GM19455 (cell line): ENCODE results near the gene GANAB.
"Not testable (repeated sequence)": the region's sequence is repeated elsewhere in the genome, so short reads cannot be mapped to it uniquely, and the experiment has no call there.

ENCODE experiments used
- ATAC-seq: cut with Tn5 transposase; IDR thresholded peaks from one replicate; pipeline ENCODE4 v1.9.1; 2021; ENCODE audit not compliant: unreplicated experiment

The GANAB gene

DNA sequence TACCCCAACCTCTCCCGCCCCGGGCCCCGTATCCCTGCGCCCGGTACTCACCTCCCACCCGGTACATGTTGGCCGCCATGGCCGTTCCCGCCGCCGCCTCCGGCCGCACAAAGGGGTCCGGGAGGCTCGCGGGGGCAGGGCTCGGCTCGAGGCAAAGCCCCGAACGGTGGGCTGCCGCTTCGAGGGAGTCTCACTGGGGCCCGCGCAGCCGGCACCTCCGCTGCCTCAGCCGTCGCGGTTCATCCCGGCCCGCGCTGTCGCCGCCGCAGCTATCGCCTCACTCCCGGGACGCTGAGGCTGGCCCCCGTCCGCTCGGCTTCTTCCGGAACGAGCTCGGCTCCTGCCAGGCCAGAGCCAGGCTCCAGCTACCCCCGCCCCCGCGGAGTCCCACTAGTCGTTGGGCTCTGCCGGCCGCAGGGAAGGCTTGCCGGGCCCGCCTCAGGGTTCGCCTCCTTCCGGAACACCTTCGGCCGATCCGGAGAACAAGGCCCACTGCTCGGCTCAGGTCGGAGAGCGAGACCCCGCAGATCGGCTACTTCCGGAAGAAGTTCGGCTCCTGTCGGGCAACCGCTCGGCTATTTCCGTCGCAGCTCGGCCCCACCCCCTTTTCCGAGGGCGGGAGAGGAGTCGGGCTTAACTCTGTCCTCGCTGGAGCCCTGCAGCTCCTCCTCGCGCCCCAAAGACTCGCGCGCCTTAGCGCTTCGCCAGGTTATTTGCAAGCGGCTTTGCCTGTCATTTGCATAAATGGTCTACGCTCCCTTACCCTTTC lies 44.9 kb downstream of the GANAB start, which contains the start of gene MTA2:
TSS of gene MTA2 (minus strand) at position 494 of the 769 bp plus-strand sequence. CDS start at position 79, 415 bp downstream.
- peak; percentile 73 for ATAC-seq

DNA sequence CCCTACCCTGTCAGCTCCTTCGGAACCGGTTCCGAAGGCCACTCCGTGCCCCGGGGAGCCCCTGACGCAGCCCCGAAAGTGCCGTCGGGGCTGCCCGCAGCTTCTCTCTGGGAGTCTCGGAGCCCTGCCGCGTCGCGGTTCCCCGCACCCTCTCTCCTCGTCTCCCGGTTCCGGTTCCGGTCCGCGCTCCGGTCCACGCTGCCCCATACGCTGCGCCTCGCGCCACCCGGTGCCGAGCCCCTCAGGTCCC lies 45.4 kb downstream of the GANAB start:
- ATAC-seq = peak; percentile 9

DNA sequence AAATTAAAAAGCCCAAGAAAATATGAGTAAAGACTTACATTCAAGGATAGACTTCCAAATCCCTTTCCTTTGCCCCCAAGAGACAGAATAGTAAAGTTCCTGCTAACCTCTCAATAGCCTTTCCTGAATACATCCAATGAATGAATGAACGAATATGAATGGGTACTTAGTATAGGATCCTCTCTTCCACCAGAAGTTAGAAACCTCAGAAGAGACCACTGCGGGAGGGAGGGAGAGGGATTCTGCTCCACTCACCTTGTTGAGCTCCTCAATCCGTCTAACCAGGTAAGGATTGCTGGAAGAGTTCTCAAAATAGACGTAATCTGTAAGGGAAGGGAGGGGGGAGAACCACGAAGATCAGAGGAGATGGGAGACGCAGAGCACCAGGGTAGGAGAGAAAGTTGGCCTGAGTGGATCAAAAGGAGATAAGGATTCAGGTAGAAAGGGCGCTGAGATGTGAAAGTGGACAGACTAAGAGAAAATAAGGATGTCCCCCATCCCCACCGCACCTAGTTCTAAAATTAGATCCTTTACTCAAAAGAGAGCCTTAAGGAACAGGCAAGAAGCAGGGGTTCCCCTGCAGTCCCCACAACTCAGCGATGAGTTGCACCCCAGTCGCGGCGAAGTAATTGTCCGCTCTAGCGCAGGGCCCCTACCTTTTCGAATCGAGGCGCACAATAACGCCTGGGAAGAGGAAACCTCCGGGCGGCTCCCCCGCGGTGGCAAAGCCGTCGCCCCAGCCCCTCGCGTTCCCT lies 45.9 kb downstream of the GANAB start:
- no peak for ATAC-seq

DNA sequence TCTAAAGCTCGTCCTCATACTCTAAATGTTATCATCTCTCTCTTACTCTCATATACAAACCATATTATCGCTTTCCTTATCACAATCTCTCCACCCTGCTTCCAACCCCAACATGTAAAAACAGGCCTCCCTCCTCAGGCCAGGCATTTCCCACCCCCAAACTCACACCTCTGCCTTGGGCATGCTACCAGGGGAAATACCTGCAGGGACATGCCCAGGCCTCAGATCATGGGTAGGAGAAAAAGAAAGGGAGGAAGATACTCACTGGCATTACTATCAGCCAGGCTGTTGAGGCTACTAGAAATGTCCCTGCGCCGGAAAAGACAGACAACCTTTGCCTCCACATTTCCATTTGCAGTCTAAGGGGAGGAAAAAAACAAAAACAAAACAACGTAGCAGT lies 46.5 kb downstream of the GANAB start:
- no peak for ATAC-seq

DNA sequence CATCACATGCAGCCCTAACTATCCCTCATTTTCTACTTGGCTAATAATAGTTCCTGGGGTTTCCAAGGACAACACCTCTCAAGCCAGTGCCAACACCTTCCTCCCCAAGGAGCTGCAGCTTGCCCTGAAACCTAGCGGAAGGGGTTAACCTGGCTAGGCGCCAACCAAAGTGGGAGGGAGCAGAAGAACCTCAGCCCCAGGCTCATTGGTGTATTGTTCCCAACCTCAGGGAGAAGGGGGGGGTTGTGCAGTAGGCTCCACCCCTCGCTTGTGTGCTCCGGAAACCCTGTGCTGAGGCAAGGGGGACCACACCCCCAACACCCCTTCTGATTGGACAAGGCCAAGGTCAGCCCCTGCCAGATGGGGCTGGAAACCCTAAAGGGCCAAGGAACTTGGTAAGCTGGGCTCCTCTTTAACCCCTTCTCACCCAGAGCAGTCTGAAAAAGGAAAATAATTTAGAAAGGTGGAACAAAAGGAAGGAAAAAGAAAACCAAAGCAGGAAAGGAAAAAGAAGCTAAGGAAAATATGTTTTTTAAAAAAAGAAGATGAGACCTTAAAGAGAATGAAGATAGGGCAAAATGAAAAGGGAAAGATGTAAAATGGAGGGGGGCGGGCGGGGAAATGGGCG lies 47.2 kb downstream of the GANAB start:
- ATAC-seq = peak; percentile 47

DNA sequence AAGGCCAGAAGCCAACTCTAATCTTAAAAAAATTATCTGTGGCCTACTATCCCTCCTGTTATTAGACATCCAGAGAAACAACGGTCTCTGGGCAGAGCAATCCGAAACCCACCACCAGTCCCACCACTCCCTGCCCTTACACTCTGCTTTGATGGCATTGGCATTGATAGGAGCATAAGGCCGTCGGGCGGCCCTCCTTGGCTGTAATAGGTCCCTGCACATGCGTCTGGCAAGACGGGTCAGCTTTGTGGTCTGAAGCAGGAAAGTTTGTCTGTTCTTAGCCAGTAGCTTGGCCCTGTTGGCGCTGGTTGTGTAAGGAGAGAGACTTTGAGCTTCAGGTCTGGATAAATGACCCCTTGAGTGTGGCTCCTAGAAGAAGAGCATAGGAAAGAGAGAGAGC lies 51.3 kb downstream of the GANAB start:
- ATAC-seq = no peak

DNA sequence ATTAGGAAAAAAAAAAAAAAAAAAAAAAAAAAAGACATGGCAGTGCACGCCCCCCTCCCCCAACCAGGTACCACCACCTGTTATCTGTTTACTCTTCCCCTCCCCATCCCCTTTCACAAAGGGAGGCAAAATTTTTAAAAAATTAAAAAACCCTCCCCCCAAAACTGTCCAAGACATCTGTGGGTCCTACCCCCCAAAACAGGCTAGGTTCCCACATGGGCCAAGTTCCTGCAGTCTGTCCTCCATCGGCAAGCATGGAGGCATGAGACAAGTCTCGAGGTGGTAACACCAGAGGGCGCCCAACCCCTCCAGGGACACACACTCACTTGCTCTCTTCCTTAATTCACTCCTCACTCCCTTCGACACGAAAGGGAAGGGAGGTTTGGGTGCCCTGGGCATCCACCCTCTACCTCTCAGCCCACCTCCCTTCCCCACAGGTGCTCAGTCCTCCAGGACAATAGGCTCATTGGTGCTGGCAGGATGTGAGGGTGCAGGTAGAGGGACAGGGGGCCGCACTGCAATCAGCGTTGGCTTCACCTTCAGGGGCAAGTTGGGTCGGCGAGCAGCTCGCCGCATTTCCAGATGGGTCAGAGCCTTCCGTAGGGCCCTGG lies 52.9 kb downstream of the GANAB start:
- no peak for ATAC-seq

DNA sequence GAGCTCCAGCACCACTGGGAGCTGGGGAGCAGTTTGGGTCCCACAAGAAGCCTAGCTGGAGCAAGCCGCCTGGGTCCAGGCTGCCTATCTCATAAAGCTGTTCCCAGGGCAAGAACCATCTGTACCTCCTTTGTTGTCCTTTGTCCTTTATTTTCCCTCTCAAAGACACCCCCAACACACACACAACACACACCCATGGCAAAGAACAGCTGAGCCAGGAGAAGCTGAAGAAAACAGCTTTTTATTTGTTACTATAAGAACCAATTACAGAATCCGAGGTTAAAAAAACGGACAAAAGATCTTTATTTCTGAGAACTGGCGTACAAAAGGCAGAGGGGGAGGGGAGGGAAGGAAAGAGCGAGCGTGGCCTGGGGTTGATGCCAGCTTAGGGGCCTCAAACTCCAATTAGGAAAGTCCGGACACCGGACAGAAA lies 53.4 kb downstream of the GANAB start:
- ATAC-seq = no peak

DNA sequence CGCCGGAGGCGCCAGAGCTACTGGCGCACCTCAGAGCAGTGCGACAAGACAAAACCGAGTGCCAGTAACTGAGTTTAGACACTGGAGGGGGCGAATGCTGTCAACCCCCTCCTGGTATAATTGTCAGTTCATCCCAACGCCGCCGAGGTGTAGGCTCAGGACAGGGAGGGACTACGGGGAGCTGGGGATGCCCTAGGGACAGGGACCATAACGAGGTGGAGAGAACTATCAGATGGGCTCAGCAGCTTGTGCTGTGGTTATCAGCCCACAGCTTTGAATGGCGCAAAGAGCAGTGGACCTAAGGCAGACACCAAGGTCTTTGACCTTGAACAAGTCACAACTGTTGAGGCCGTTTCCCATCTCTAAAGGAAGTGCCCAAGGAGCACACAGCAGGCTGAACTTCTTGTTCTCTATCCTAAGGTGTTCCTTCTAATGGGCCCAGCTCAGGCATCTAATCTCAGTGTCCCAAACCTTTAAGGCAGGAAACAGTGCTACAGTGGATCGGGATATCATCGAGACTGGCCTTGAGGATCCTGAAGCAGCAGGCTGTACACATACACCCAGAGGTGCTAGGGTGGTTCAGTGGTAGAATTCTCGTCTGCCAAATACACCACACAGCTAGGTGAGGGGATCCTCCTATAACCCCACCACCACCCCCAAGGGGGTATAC lies 54.1 kb downstream of the GANAB start:
- ATAC-seq = no peak

DNA sequence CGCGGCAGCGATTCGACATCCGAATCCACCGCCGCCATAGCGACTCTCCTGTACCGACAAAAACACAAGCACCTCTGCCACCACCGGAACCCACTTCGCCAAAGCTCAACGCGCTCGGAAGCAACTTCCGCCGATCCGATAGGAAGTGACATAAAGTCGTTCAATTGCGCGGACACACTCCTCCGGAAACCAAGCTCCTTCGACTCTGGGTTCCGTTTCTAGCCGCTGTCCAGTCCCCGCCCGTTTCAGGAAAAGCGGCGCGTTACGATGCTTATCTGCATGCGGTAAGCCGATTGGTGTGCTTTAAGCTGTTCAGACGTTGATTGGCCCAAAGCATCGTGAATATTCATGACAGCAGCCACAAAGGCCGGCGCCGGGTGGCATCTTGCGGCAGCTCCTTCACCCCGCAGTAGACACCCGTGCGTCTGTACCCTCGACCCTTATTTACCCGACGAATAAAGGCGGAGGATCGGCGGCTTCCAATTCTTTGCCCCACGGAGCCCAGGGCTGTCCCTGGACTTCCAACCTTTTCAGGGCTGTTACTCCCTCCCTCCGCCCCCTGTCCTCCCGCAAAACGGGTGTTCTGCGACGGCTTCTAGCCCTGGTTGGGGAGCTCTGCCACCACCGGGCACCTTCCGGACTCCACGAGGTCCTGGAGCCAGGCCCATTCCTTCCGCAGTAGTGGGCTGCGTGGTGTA lies 54.8 kb downstream of the GANAB start, which contains the start of gene TUT1:
TSS of gene TUT1 (minus strand) at position 76 of the 698 bp plus-strand sequence. CDS start at position 38, 38 bp downstream.
- peak; percentile 87 for ATAC-seq

DNA sequence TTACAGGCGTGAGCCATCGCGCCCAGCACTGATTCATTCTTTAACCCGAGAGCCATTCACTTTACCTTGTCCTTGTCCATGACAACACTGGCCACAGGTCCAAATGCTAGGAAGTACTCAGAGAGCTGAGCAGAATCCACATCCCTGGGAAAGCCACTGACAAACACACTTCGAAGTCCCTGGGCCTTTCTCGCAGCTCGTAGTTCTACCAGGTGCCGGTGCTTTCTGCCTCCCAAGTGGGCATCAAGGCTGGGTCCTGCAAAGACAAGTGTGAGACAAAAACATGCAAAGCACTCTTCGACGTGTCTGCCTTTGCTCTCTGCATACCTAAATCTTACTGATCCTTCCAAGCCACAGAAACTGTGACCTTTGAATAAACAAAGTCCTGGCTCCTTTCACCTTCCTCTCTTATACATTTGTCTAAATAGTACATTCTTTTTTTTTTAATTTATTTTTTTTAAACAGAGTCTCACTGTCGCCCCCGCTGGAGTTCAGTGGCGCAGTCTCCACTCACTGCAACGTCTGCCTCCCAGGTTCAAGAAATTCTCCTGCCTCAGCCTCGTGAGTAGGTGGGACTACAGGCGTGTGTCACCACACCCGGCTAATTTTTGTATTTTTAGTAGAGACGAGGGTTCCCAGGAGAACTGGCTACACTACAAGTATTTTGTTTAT lies 57.3 kb downstream of the GANAB start:
- no peak for ATAC-seq

DNA sequence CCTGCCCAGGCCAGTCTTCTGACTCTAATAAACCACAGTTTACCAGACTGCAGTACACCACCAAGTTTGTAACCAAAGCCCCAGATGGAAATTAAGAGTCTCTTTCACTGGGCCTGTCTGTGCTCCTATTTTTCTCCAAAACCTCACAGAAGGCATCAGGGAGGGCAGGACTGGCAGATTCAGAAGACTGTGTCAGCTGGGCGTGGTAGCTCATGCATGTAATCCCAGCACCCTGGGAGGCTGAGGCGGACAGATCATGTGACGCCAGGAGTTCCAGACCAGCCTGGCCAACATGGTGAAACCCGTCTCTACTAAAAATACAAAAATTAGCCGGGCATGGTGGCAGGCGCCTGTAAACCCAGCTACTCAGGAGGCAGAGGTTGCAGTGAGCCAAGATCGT lies 61.1 kb downstream of the GANAB start:
- ATAC-seq = not testable (repeated sequence)

DNA sequence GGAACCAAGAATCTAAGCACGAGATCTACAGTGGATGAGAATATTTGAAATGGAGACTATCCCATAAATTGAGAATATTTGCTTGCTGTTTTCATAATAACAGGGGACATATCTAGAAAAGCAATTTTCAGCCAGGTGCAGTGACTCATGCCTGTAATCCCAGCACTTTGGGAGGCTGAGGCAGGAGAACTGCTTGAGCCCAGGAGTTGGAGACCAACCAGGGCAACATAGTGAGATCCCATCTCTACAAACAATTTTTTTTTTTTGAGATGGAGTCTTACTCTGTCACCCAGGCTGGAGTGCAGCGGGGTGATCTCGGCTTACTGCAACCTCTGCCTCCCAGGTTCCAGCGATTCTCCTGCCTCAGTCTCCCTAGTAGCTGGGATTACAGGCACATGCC lies 64.7 kb downstream of the GANAB start:
- not testable (repeated sequence) for ATAC-seq

DNA sequence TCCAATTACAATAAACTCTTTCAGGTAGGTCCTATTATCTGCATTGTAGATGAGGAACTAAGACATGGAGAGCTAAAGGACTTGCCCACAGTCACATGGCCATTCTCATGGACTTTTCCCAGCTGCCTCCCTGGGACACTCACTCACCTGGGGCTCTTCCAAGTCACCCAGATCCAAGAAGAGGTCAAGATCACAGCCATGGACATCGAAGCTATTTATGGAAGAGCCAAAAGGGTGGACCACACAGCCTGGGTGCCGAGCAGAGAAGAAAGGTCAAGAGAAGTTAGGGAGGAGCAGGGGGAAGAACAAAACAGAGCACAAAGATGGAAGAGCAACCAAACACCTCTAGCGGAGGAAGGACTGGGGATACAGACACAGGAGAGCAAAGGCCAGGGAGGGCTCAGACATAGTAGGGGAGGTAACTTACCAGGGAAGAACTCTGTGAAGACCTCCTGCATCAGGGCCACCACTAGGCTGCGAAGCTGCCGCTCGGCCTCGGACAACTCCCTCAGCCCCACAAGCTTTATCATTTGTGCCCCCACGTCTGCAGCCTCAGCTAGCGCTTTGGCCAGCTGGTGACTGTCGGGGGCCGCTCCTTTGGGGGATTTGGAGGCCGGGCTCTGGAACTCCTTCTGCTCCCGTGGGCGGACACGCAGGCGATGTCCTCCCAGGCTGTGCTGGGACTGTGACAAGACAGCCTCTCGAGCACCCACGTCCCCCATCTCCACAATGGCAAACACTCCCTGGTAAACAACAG lies 65.3 kb downstream of the GANAB start:
- ATAC-seq = no peak

DNA sequence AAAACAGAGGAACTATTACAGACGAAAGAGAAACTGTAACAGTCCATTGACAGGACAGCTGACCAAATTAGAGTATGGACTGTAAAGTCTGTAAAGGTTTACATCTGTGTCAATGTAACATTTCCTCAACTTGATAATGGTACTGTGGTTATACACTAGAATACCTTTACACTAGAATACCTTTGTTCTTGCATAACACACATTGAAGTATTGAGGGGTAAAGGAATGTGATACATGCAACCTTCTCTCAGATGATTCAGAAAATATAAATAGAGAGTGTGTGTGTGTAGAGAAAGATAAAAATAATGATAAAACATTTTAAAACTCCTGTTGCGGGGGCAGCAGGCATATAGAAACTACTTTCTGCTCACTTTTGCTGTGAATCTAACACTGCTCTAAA lies 67.2 kb downstream of the GANAB start:
- ATAC-seq = no peak

DNA sequence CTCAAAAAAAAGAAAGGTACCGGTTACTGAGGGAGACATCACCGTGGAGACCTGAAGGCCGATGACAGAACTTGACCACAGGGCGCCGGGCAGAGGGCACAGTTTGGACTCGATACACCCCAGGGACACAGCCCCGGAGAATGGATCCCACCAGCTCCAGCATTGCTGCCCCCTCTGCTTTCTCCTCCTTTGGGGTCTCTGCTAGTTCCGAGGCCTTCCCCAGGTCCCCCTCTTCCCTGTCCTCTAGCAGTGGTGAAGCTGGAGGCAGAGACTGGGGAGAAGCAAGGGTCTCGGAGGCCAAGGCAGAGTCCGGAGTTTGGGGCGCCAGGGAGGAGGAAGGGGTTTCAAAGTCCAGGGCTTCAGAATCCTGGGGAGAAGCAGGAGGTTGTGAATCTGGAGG lies 67.9 kb downstream of the GANAB start:
- no peak for ATAC-seq

DNA sequence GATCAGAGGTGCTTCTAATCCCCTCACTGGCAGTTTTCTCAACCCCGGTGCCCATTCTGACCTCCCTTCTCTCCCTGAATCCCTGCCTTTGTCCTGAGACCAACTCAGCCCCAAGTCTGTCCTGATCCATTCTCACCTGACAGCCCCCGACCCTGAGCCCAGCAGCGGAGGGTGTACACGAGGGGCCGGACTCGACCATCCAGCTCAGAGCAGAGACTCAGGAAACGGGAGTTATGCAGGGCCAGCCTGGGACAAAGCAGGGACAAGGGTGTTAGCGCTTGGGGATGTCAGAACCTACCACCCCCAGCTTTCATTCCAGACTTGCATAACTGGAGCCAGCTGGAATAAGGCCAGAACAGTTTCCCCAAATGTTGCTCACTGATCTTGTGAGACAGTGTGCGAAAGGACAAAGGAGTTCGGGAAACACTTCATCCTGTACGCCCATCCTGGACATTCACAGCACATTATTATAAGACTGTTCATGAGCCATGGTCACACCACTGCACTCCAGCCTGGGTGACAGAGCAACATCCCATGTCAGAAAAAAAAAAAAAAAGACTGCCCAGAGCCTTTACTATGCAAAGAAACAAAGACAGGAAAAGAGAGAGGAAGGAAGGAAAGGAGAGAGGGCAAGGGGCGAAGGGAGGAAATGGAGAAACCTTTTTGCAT lies 69.2 kb downstream of the GANAB start:
- no peak for ATAC-seq

DNA sequence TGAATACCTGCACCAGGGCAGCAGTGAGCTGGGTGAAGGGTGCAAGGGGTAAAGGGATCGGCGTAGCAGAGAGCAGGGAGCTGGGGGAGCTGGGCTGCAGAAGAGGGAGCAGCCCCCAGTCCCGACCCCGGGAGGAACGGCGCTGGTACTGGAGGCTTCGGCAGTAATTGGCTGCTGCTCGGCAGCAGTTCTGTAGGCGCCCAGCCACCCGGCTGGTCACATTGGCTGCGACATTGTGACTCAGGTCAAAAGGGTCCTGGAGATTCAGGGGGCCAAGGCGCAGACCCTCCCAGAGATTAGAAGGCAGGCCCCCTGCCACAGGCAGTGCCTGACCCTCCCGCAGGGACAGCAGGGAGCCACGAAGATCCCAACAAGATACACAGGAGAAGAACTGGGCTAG lies 70.6 kb downstream of the GANAB start:
- ATAC-seq = no peak

DNA sequence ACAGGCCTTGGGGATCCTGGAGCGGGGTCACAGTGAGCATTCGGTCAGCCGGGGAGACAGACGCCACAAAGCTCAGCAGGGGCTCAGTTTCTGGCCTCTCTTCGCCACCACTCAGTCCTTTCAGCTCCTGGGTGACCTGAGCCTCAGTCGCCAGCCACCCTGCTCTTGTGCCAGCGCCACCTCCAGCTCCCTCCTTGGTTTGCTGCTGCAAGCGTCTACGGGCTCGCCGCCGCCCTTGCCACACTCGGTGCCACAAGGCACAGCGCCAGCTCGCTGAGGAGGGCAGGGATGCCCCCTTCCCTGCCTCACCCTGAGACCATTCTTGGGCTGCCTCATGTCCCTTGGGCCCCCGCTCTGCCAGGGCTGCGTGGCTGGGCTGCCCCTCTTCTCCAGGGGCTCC lies 71.3 kb downstream of the GANAB start:
- ATAC-seq = no peak
